Right lobe of liver (tissue), 4 donors: ENCODE data around the gene EN1.

Experiments used
- POLR2A ChIP-seq: fragments of 450-650 bp; IDR thresholded peaks from one replicate; pipeline ENCODE4 v1.6.1; 2017; ENCODE audit warnings: antibody characterized with exemption, mild to moderate bottlenecking
- TF ChIP-seq, protein P1 (sequence below), 4 donors: fragments of 200-600 bp in 3 of 4; fragments of 450-650 bp in 1 of 4; IDR thresholded peaks; one replicate each; pipeline versions ENCODE4 v1.5.1 to v1.8.0; 2016 to 2022; ENCODE audit warnings: antibody characterized with exemption in 4 of 4, mild to moderate bottlenecking in 2 of 4
- donor health status: DM: no; HTN: no; CAD: no.
- donor health status: DM: no; HTN: no; CAD: no.
- donor health status: DM: no; HTN: yes; CAD: no.

DNA sequence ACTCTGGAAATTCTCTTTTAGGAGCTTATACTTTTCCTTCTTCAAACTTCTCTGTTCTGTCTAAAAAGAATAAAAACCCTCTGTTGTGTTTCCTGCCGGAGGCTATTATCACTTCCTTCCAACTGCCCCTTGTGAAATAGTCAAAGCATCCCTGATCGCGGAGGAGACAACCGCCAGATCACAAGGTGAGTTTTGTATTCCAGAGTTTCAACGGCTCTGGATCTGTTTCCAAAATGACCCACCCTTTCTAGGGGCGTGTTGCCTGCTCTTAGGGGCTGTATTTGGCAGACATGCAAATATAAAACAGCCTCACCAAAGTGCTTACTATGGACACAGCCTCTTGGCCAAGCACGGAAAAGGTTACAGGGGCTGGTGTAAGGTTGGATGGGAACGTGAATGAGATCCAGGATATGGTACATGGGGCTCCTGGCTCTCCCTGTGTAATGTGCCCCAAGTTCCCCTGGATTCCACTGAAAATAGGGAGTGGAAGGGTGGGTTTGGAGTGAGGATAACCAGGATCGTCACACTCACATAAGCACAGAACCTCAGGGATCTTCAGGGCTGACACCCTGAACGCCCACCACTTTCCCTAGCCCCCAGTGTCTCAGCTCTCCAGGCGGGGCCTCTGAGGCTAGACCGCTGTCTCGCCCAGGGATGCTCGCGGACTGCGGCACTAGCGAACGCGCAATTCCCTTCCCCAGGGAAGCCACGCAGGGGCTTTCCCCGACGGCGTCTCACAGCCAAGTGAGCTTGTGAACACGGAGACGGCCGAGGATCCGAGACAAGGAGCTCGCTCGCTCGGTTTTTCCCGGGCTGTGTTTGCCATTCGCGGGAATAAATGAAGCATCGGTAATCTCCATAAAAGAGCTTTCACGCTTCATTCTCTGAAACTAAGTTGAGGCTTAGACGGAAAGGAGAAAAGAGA, 14.4 kb downstream of the EN1 start:
- TF ChIP-seq, protein P1, sequence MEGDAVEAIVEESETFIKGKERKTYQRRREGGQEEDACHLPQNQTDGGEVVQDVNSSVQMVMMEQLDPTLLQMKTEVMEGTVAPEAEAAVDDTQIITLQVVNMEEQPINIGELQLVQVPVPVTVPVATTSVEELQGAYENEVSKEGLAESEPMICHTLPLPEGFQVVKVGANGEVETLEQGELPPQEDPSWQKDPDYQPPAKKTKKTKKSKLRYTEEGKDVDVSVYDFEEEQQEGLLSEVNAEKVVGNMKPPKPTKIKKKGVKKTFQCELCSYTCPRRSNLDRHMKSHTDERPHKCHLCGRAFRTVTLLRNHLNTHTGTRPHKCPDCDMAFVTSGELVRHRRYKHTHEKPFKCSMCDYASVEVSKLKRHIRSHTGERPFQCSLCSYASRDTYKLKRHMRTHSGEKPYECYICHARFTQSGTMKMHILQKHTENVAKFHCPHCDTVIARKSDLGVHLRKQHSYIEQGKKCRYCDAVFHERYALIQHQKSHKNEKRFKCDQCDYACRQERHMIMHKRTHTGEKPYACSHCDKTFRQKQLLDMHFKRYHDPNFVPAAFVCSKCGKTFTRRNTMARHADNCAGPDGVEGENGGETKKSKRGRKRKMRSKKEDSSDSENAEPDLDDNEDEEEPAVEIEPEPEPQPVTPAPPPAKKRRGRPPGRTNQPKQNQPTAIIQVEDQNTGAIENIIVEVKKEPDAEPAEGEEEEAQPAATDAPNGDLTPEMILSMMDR (IDR thresholded peaks at IDR 0.05) = no peak
- no peak for TF ChIP-seq POLR2A
